Loucy (cell line): ENCODE results near the gene NCLN.

Source experiments
- H2AFZ ChIP-seq: fragments of 200-600 bp; sonication (generic); 2 replicates; pipeline ENCODE4 v1.6.0; 2016; ENCODE audit warnings: antibody characterized with exemption, mild to moderate bottlenecking, low read length, moderate library complexity
- H3F3A ChIP-seq: fragments of 200-600 bp; 2 replicates; pipeline ENCODE4 v1.6.0; 2016; ENCODE audit warnings: antibody characterized with exemption, low read depth, mild to moderate bottlenecking
- H3K27me3 ChIP-seq: fragments of 200-600 bp; sonication (generic); 2 replicates; pipeline ENCODE4 v1.6.1; 2014; ENCODE audit warnings: low read length, mild to moderate bottlenecking; ENCODE audit not compliant: insufficient read depth, poor library complexity, severe bottlenecking
- H3K36me3 ChIP-seq: fragments of 200-600 bp; sonication (generic); 2 replicates; pipeline ENCODE4 v1.6.1; 2016; ENCODE audit warnings: low read length; ENCODE audit not compliant: insufficient read depth
- H3K4me1 ChIP-seq: fragments of 200-600 bp; sonication (generic); 2 replicates; pipeline ENCODE4 v1.5.1; 2014; ENCODE audit warnings: low read length, mild to moderate bottlenecking; ENCODE audit not compliant: insufficient read depth, poor library complexity, severe bottlenecking
- H3K4me2 ChIP-seq: fragments of 200-600 bp; sonication (generic); 2 replicates; pipeline ENCODE4 v1.6.0; 2014; ENCODE audit warnings: antibody characterized with exemption, low read length, low read depth, mild to moderate bottlenecking; ENCODE audit not compliant: poor library complexity, severe bottlenecking
- H3K4me3 ChIP-seq: fragments of 200-600 bp; sonication (generic); 2 replicates; pipeline ENCODE4 v1.5.1; 2014; ENCODE audit warnings: low read length, mild to moderate bottlenecking, mixed read lengths; ENCODE audit not compliant: poor library complexity, severe bottlenecking
- H3K79me2 ChIP-seq: fragments of 200-600 bp; sonication (generic); 2 replicates; pipeline ENCODE4 v1.6.1; 2014; ENCODE audit warnings: low read length; ENCODE audit not compliant: insufficient read depth
- H3K9ac ChIP-seq: fragments of 200-600 bp; sonication (generic); 2 replicates; pipeline ENCODE4 v1.6.0; 2014; ENCODE audit warnings: mild to moderate bottlenecking, low read depth, low read length, moderate library complexity; ENCODE audit not compliant: poor library complexity, severe bottlenecking
- H3K9me2 ChIP-seq: fragments of 200-600 bp; sonication (generic); replicated peaks from 2 replicates; pipeline ENCODE4 v1.6.1; 2016; ENCODE audit warnings: low read depth, low read length, mixed read lengths
- H3K9me3 ChIP-seq: fragments of 200-600 bp; sonication (generic); 2 replicates; pipeline ENCODE4 v1.6.1; 2014; ENCODE audit warnings: mild to moderate bottlenecking, antibody characterized with exemption, low read length, low read depth; ENCODE audit not compliant: insufficient read depth
- H4K20me1 ChIP-seq: fragments of 200-600 bp; sonication (generic); 2 replicates; pipeline ENCODE4 v1.6.0; 2014; ENCODE audit warnings: antibody characterized with exemption, low read length, mild to moderate bottlenecking; ENCODE audit not compliant: insufficient read depth, poor library complexity, severe bottlenecking
- CTCF ChIP-seq: fragments of 200-600 bp; sonication (generic); conservative IDR thresholded peaks from 2 replicates; pipeline ENCODE4 v1.5.1; 2014; ENCODE audit warnings: mild to moderate bottlenecking, antibody characterized with exemption, low read length
- EZH2phosphoT487 ChIP-seq: fragments of 200-600 bp; IDR thresholded peaks from 2 replicates; pipeline ENCODE4 v1.6.1; 2018; ENCODE audit warnings: antibody characterized with exemption, mild to moderate bottlenecking, moderate library complexity, borderline replicate concordance

NCLN gene

GRCh38 chr19:3196064-3196932 lies 10.6 kb downstream of the NCLN start:
- Histone ChIP-seq H4K20me1 (no peaks in the 10 kb centered on the region), H3K36me3 (peaks cover 3% of the 10 kb centered on the region; the same call in 1 of the 2 replicates)

GRCh38 chr19:3196933-3197205 lies 11.1 kb downstream of the NCLN start:
- H3K79me2 ChIP-seq, result no peaks in the 10 kb centered on the region
- no peaks in the 10 kb centered on the region for H3K9me3 ChIP-seq
- no peak overlapping the region for H3K4me3 ChIP-seq
- no peak overlapping the region for H3K9ac ChIP-seq
- no peaks in the 10 kb centered on the region for H3K27me3 ChIP-seq
- no peak overlapping the region for H3K4me2 ChIP-seq
- H3F3A ChIP-seq, result no peaks in the 10 kb centered on the region
- no peak overlapping the region for H2AFZ ChIP-seq
- no peaks in the 10 kb centered on the region for H4K20me1 ChIP-seq
- H3K36me3 ChIP-seq, result peaks cover 3% of the 10 kb centered on the region; the same call in 1 of the 2 replicates
- no peaks in the 10 kb centered on the region for H3K9me2 ChIP-seq
- no peak for TF ChIP-seq CTCF
- TF ChIP-seq EZH2phosphoT487, result no peak
- no peaks in the 10 kb centered on the region for H3K4me1 ChIP-seq

More at GRCh38 chr19:3196064-3196932, 10.6 kb downstream of the NCLN start:
- H3K27me3 ChIP-seq, result no peaks in the 10 kb centered on the region
- H2AFZ ChIP-seq, result no peak overlapping the region
- no peak overlapping the region for H3K4me2 ChIP-seq
- no peak overlapping the region for H3K4me3 ChIP-seq
- no peaks in the 10 kb centered on the region for H3K9me2 ChIP-seq
- H3K4me1 ChIP-seq, result no peaks in the 10 kb centered on the region
- no peaks in the 10 kb centered on the region for H3F3A ChIP-seq
- H3K9ac ChIP-seq, result no peak overlapping the region
- no peaks in the 10 kb centered on the region for H3K9me3 ChIP-seq
- H3K79me2 ChIP-seq, result peaks cover 5% of the 10 kb centered on the region; the same call in 1 of the 2 replicates
- no peak for TF ChIP-seq EZH2phosphoT487
- no peak for TF ChIP-seq CTCF

GRCh38 chr19:3198901-3199700 lies 13.4 kb downstream of the NCLN start:
- Histone ChIP-seq H3K4me1 (no peaks in the 10 kb centered on the region), H3K4me3 (no peak overlapping the region), H3K27me3 (no peaks in the 10 kb centered on the region), H3K9ac (no peak overlapping the region), H3K9me2 (no peaks in the 10 kb centered on the region), H3K36me3 (peaks cover 3% of the 10 kb centered on the region; the same call in 1 of the 2 replicates), H3F3A (no peaks in the 10 kb centered on the region), H3K9me3 (no peaks in the 10 kb centered on the region), H2AFZ (no peak overlapping the region), H3K79me2 (no peaks in the 10 kb centered on the region), H3K4me2 (no peak overlapping the region), H4K20me1 (no peaks in the 10 kb centered on the region)
- TF ChIP-seq EZH2phosphoT487, result no peak
- TF ChIP-seq CTCF, result no peak
